ENCODE results near the gene DPAGT1.
"Not testable (repeated sequence)": the region's sequence is repeated elsewhere in the genome, so short reads cannot be mapped to it uniquely, and the experiment has no call there.

Gene DPAGT1

DNA sequence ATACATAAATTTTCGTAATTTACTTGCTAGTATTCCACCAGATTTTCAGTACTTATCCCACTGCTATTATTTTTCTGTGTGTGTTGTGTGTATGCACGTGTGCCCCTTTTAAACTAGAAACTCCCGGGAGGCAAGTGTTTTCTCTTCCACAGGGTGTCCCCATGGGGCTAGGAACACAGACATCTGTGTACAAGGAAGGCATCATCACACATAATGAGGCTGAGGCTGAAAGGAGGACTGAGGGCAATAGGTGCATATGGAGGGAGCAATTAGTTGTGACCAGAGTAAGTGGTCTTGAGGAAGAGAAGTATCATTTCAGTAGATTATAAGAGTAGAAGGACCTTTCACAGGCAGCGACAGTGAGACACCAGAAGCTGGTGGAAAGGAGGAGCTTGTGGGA lies 2.1 kb upstream of the DPAGT1 start (continued):
- TF ChIP-seq PRDM4 (tag by site-specific recombination; IDR thresholded peaks at IDR 0.05) (peak; percentile 74), PRDM1 (tag by site-specific recombination; IDR thresholded peaks at IDR 0.05) (0 out of 2 replicates have a peak, but pooled peaks have one; percentile 38), GLI2 (tag by site-specific recombination; IDR thresholded peaks at IDR 0.05; ENCODE audit: borderline replicate concordance, low read depth) (no peak)

- not testable (repeated sequence) for H3K4me1 ChIP-seq (ENCODE audit: control insufficient read depth, insufficient read depth, low read length); H3K27ac ChIP-seq (ENCODE audit: extremely low read depth, low read depth, low read length); H3K36me3 ChIP-seq (ENCODE audit: control insufficient read depth in 2 of 2, insufficient read depth in 1 of 2, low read length in 2 of 2); H3K4me3 ChIP-seq (ENCODE audit: low read depth, low read length); H3K9me3 ChIP-seq (ENCODE audit: control insufficient read depth, insufficient read depth, low read depth, low read length)
- ChIA-PET POLR2A (interaction anchor here (0.6 to 1.8 kb wide), 7 partner anchors 18 to 85 kb away, joined by 4 to 22 read pairs (median 8); partner anchors contain the start of genes HINFP, NLRX1, RPS25 and TRAPPC4), CTCF (interaction anchor here (0.8 to 2.3 kb wide), 4 partner anchors 20 to 220 kb away, joined by 3 to 7 read pairs (median 6); partner anchors contain the start of gene NLRX1)
Observed at GRCh38 chr11:119103161-119103664, 1.6 kb upstream of the DPAGT1 start.

DNA sequence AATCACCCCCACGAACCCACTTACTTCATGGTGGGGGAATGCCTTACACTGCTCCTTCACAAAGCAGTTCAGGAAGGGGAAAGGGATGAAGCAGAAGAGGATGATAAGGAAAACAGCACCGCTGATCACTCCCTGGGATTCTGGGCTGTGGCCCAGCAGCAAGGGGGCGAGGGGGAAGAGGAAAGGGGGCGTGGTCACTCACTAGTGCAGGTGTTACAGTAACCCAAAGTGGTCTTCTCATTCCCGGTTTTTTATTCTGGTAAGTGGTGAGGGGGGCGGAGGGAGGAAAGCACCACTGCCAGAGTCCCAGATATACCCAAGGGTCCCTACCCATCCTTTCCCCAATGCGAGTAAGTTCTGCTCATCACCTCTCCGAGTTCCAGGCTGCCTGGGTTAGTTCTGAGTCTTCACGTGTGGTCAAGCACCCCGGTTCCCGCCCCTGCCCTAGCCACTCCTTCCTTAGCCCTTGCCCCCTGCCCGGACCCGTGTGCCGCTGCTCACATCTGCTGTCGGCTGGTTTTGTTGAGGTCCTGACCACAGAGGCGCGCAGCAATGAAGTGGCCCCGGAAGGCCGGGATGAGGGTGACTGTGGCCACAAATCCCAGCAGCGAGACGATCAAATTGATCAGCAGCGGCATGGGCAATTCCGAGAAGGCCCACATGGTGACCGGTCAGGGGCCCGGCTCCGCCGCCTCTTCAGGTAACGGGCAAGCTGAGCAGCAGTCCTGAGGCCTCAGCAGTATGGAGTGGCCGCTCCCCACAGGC lies 477 bp downstream of the DPAGT1 start:
- POLR2A ChIA-PET = interaction anchor here (0.6 to 1.8 kb wide), 17 partner anchors 7 to 509 kb away, joined by 3 to 22 read pairs (median 5); partner anchors contain the start of genes HINFP, HMBS, HYOU1 and MCAM
- peak overlapping the region; percentile 53 for H3K27ac ChIP-seq (ENCODE audit: extremely low read depth, low read depth, low read length)
- CTCF ChIA-PET = interaction anchor here (0.8 to 2.3 kb wide), 9 partner anchors 22 to 412 kb away, joined by 3 to 7 read pairs (median 4); partner anchors contain the start of genes RPS25 and VPS11
- TF ChIP-seq ZNF416 (tag by site-specific recombination; IDR thresholded peaks at IDR 0.05) = no peak
- no peak for TF ChIP-seq ZNF37A (tag by site-specific recombination; IDR thresholded peaks at IDR 0.05)
- TF ChIP-seq ZNF26 (tag by site-specific recombination; IDR thresholded peaks at IDR 0.05) = no peak
- TF ChIP-seq ZFP3 (tag by site-specific recombination; IDR thresholded peaks at IDR 0.05; ENCODE audit: low read depth) = no peak
- no peak for TF ChIP-seq ZNF473 (tag by site-specific recombination; IDR thresholded peaks at IDR 0.05)
- no peak for TF ChIP-seq ZNF350 (tag by site-specific recombination; IDR thresholded peaks at IDR 0.05)
- TF ChIP-seq TRIM28 (IDR thresholded peaks at IDR 0.05; ENCODE audit: borderline replicate concordance, low read length) = no peak
- no peak for TF ChIP-seq ZNF132 (tag by site-specific recombination; IDR thresholded peaks at IDR 0.05; ENCODE audit: borderline replicate concordance)
- no peak for TF ChIP-seq ZNF548 (tag by site-specific recombination; IDR thresholded peaks at IDR 0.05)
- TF ChIP-seq ZNF341 (tag by site-specific recombination; IDR thresholded peaks at IDR 0.05; ENCODE audit: low read depth) = peak; percentile 11; the same call in 1 of the 2 replicates
- TF ChIP-seq ZBTB20 (tag by site-specific recombination; IDR thresholded peaks at IDR 0.05) = peak; percentile 62; the same call in 1 of the 2 replicates
- peak; percentile 79 for TF ChIP-seq ZNF513 (tag by site-specific recombination; IDR thresholded peaks at IDR 0.05)
- no peak for TF ChIP-seq ZNF701 (tag by site-specific recombination; IDR thresholded peaks at IDR 0.05)
- no peak for TF ChIP-seq OSR2 (tag by site-specific recombination; IDR thresholded peaks at IDR 0.05)
- TF ChIP-seq KLF9 (tag by site-specific recombination; IDR thresholded peaks at IDR 0.05; ENCODE audit: low read depth) = peak; percentile 77
- 0 out of 2 replicates have a peak, but pooled peaks have one; percentile 38 for TF ChIP-seq ZSCAN30 (tag by site-specific recombination; IDR thresholded peaks at IDR 0.05)
- no peak for TF ChIP-seq ZNF501 (tag by site-specific recombination; IDR thresholded peaks at IDR 0.05)
- no peak for TF ChIP-seq KLF8 (tag by site-specific recombination; IDR thresholded peaks at IDR 0.05)
- TF ChIP-seq ZNF664 (tag by site-specific recombination; IDR thresholded peaks at IDR 0.05) = no peak
- peak; percentile 47; the same call in 1 of the 2 replicates for TF ChIP-seq SP3 (tag by site-specific recombination; IDR thresholded peaks at IDR 0.05)
- TF ChIP-seq, protein P1, sequence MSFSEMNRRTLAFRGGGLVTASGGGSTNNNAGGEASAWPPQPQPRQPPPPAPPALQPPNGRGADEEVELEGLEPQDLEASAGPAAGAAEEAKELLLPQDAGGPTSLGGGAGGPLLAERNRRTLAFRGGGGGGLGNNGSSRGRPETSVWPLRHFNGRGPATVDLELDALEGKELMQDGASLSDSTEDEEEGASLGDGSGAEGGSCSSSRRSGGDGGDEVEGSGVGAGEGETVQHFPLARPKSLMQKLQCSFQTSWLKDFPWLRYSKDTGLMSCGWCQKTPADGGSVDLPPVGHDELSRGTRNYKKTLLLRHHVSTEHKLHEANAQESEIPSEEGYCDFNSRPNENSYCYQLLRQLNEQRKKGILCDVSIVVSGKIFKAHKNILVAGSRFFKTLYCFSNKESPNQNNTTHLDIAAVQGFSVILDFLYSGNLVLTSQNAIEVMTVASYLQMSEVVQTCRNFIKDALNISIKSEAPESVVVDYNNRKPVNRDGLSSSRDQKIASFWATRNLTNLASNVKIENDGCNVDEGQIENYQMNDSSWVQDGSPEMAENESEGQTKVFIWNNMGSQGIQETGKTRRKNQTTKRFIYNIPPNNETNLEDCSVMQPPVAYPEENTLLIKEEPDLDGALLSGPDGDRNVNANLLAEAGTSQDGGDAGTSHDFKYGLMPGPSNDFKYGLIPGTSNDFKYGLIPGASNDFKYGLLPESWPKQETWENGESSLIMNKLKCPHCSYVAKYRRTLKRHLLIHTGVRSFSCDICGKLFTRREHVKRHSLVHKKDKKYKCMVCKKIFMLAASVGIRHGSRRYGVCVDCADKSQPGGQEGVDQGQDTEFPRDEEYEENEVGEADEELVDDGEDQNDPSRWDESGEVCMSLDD (tag by site-specific recombination; IDR thresholded peaks at IDR 0.05) = no peak

More for the DNA sequence above, 477 bp downstream of the DPAGT1 start:
- H3K4me3 ChIP-seq (ENCODE audit: low read depth, low read length) = peak overlapping the region; percentile 63
- no peaks in the 10 kb centered on the region for H3K4me1 ChIP-seq (ENCODE audit: control insufficient read depth, insufficient read depth, low read length)
- H3K36me3 ChIP-seq (ENCODE audit: control insufficient read depth in 2 of 2, insufficient read depth in 1 of 2, low read length in 2 of 2) = peaks cover 0 to 29% of the 10 kb centered on the region in 2 experiments; a peak in 1 of 3 replicates
- no peaks in the 10 kb centered on the region for H3K9me3 ChIP-seq (ENCODE audit: control insufficient read depth, insufficient read depth, low read depth, low read length)
